NCI-H774 (cell line): Measurements from ENCODE around the gene LZTFL1.

Experiments
- DNase-seq: peaks from one replicate; lab custom pipeline; 2025; lab: John Stamatoyannopoulos, UW

LZTFL1 gene

DNA sequence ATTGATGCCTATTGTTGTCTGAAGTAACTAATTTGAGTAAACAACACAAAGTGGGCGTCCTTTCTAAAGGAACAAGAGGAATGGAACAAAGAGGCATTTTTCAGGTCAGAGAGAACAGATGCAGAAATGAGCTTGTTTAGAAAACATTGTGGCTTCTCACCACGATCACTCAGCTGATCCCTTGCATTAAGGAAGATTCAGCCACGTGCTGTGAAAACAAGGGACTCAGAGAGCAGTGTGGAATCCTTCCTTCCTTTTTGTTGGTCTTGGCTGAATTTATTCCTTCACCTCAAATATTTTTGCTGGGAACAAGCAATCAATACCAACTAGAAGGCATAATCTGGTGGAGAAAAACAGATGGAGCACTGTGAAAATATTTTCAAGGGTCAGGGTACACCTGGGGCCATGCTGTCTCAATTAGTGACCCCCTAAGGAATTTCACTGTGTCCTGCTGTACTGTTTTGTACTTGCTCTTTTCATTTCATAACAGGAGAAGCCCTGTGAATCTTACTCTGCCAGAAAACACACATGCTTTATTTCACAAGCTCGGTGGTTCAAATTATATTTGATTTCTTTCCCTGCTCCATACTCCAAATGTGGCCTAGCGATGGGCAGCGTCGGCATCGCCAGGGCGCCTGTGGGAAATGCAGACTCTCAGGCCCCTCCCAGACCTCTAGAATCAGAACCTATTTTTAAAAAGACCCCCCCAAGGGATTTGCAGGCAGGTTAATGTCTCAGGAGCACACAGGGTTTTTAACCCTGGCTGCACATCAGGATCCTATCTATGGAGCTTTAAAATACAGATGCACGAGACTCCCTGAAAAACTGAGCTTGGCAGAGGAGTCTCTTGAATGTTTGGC lies 34.0 kb downstream of the LZTFL1 start:
- peak; percentile 35 for DNase-seq

DNA sequence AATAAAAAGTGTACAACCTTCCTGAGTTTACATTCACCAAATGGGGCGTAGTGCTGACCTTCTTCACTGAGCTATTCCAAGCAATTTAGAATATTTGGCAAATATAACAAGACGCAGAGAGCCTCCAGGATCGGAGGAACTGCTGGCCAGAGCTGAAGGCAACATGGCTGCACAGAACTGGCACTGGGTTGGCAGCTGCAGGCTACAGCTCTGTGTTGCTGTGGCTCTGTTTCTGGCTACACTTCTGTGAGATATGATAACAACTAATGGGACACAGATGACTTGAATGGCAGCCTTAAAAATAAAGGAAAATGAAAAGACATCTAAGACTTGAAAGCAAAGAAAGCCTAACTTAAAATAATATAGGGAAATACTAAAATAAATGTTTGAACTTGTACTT lies 34.8 kb downstream of the LZTFL1 start:
- DNase-seq = no peak

DNA sequence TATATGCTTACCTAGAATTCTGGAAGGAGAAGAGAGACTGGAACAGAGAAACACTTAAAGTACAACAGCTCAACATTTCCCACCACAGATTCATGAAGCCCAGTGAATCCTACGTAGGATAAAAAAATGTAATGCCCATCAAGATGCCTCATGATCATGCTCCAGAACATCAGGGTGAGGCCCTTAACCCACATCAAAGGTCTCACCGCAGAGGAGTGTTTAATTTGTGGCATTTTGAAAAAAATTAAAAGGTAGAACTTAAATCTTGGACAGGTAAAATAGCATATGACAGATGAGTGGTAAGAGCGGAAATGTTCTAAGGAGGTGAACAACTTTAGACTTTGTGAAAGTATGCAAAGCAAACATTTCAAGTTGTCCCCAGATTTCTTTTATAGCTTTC lies 35.8 kb downstream of the LZTFL1 start:
- DNase-seq = no peak

DNA sequence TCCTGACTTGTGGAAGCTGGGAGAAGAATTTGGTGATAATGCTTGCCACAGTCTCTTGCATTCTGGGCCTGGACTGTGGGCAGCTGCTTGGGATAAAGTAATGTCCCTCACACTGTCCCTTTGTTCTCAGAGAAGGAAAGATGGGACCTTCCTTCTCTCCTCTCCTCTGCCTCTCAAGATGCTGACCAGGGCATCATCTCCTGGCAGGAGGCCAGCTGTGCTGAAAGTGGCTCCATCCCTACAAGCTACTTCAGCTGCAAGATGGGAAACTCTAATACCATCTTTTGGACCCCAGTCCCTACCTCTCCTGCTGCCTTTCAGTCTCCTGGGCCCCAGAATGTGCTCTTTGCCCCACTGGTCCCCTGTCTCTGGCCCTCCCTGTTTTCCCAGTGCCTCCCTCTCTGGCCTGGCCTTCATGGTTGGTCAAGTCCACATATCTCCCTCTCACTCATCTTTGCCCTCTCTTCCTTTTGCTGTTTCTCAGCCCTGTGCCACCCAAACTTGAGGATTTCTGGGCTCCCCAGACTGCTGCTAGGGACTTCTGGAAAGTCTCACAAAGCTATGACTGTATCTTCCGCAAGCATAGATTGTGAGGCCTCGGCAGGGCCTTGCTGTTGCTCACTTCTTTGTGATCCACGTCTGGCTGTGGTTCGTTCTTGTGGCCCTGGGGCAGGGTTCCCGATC lies 38.5 kb downstream of the LZTFL1 start:
- no peak for DNase-seq

DNA sequence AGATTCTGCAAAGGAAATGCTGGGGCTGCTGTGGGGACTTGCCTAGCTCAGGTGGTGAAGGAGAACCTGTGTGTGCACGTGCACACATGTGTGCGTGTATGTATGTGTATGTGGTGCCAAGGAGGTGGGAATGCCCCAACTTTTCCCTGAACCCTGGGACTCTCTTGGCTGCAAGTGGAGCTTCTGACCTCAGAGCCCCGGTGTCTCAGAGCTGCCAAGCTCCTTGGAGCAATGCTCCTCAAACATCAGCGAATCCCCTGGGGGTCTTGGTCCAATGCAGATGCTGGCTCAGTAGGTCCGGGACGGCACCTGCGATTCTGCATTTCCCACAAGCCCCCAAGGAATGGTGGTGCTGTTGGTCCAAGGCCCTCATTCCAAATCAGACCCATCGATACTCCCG lies 39.8 kb downstream of the LZTFL1 start:
- no peak for DNase-seq

DNA sequence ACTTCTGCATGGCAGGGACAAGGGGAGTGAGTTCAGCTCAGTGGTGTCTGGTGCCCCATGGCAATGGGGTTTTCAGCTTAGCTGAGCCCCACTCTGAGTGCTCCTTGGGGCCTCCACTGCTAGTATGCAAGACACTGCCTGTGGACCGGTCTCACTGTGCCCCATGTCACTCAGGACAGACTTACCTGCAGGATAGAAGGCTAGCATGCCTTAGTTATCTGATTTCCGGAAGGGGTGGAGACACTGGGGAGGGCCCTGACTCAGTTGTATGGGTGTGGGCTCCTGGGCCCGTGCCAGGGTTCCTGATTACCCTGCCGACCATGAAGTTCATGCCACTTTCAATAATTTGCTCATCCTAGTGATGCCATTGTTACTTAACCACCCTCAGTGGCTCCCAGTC lies 41.3 kb downstream of the LZTFL1 start:
- DNase-seq = no peak

DNA sequence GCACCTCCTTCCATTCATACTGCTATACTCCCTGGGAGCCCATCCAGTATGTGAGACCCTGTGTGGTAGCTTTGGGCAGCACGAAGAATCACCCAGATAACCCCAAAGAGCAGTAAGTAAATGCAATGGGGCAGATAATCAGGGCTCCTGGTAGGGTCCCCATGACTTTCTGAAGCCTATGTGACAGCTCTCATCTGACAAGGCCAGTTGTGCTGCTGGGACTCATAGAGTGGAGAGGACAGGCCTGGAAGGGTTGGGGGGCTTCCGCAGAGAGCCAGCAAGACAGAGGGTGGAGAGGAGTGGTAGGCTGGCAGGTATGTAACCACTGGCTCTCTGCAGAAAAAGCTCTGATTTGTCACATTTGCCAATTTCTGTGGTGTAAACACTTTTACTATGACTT lies 42.3 kb downstream of the LZTFL1 start:
- no peak for DNase-seq

DNA sequence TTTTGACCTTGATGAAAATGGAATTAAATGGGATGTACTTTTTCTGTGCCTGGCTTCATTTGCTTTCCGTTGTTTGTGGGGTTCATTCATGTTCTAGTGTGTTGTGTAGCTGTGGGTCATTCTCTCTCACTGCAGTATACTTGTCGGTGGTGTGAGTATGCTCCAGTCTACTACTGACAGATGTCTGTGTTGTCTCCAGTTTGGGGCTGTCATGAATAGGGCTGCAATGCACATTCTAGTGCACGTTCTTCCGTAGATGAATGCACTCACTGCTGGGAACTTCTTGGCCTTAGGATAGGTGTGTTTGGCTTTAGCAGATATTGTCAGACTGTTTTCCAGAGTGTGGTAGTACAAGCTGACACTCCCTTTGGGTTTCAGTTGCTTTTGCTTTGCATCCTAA lies 43.9 kb downstream of the LZTFL1 start:
- DNase-seq = no peak

DNA sequence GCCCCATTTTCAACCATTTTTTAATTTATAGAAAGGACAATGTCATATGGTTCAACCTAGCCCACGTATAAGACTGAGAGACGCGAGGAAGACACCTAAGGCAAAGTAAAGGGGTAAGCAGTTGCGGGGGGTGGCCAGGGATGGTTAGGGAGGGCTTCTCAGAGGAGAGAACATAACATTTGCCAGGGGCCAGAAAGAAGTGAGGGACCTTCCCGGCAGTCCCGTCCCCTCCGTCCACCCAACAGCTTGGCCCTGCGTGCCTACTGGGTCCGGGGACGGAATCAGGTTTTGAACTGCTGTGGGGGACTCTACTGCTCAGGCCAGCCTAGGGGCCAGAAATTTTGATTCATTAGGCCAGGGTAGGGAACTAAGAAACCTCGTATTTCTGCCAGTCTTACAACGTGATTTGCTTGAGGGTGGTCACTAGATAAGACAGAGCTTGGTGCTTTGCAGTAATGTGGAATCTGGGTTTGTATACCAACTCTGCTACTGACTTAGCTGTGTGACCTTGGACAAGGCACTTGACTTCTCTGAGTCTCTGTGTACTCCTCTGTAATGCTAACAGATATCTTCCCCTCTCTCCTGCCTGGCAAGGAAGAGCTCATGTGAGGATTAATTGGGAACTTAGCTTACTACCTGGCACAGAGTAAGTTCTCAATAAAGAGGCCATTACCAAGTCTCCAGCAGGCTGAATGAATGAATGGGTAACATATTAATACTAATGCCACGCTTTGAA lies 44.8 kb downstream of the LZTFL1 start:
- no peak for DNase-seq

DNA sequence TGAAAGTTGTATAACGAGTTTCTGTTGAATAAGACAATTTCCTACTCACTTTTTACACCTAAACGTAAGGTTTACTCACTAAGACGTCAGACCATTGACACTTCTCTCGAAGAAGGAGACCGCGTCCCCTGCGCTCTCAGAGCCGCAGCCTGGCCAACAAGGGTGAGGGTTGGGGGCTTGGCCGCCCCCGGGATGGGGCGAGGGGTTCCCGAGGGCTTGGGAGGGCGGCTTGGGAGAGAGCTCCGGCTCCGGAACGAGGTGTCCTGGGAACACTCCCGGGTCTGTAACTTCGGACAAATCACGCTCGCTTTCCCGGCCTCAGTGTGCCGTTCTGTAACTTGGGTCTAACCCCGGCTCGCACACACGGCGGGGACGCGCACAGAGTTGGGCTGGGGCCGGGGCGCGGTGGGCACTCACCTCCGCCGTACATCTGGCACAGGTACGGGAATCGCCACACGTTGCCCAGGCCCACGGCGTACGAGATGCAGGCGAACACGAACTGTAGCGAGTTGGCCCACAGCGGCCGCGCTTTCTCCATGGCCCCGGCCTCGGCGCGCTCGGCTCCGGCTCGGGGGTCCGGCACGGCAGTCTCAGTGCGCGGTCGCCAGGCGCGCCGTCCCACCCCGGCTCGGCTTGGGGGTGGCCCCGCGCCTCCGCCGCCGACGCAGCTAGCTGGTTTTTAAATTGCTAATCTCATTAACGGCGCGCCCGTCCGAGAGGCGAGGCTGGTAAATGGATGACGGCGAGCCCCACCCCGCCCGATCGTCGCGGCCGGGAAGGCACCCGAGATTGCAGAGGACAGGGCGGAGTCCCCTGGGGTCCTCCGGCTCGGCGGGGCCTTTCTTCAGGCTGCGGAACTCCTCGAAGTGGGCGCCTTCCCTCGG lies 45.8 kb downstream of the LZTFL1 start, which contains the start of gene SLC6A20:
SLC6A20 (minus strand) TSS at position 655 of the 884 bp plus-strand sequence; CDS start at position 538, 117 bp downstream.
- DNase-seq = no peak

DNA sequence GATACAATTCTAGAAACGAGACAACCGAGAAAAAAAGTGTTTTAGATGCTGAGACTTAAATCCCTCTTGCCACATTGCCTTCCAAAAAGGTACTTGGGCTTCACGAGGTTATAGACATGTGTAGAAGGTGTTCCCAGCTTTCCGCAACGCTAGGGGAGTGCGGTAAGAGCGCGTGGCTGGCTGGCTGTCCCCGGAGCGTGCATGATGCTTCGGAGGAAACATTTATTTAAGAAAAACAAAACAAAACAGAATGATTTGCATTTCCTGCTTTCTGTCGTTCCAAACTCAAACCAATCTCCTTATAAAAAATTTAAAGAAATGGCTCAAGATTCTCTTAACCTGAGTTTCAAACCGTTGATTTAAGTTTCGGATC lies 46.4 kb downstream of the LZTFL1 start:
- no peak for DNase-seq

DNA sequence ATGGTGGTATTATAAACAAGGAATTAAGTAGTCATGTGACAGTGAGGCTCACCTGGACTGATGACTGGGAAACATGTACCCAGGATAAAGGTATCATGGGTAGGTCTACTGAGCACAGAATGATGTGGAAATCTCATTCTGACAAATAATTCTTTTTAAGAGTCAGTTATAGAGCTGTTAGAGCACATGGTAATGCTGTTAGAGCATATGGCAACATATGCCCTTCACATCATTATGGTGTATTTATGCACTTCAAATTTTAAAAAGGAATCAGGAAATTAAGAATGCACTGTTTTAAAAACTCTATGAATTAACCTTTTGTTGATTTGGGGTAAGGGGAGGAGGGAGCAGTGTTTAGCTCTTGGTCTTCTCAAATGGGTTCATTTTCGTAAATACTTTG lies 47.3 kb downstream of the LZTFL1 start:
- DNase-seq = no peak

DNA sequence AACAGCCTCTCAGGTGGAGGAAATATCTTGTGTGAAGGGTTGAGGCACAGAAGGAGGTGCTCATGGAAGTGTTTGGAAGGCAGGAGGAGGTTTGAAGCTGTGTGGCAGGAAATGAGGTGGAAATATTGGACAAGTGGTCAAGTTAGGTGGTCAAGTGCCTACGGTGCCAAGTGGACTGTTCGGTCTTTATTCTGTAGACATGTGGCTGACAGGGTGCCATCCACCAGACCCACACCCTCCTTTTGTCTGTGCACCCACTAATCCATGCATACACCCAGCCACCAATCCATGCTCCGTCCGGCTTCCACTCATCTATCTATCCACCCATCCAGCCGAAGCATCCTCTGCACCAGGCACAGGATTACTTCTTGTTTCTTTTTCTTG lies 47.8 kb downstream of the LZTFL1 start:
- no peak for DNase-seq

DNA sequence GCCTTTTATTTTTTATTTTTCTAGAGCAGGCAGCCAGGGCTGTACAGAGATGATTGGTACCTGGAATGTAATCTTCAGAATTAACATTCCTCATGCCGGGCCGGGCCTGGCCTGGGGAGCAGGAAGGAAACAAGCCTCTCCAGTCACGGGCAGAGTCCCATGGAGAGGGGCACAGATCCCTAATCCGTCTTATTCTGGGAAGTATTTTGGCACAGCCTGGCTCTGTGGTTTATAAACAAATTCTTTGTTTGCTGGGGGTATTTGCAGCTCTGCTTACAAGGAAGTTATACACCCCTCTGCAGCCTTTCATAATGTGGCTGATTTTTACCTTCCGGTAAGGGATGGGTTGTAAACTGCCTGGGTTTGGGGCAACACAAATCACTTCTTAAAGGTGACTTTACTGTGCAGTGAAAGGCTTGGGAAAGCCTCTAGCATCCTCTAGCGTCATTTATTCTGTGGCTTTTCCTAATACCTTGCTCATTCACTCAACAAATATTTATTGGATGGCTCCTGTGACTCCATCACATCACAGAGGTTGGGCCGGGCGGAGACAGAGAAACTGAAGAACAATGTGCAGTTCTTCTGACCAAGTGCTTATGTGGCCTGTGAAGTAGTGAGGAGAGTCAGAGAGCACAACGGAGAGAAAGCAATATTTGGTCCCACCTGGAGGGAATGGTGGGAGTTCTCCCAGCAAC lies 48.3 kb downstream of the LZTFL1 start:
- DNase-seq = no peak

DNA sequence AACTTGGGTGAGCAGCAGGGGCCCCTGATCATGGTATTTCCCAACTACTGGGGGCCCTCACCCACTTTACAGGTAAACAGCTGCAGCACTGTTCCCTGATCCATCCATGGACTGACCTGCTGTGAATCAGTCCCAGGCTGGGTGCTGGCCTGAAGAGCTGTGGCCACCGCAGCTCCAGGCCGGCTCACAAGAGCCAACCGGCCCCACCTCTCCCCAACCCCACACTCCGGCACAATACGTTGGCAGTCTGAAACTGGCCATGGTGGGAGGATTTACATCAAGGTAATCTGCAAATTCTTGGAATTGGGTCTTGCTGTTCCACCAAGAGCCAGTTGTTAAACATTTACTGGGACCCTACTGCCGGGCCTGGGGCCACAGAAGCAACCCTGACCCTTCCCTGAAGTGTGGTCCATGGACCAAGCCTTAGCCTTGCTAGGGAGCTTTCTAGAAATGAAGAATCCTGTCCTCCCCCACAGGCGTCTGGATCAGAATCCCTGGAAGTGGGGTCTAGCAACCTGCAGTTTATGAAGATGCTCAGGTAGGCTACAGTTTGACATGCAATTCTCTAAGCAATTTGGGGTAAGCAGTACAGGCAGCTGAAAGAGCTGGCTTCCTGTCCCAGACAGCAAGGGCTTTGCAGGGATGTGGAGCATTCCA lies 49.3 kb downstream of the LZTFL1 start:
- DNase-seq = no peak

DNA sequence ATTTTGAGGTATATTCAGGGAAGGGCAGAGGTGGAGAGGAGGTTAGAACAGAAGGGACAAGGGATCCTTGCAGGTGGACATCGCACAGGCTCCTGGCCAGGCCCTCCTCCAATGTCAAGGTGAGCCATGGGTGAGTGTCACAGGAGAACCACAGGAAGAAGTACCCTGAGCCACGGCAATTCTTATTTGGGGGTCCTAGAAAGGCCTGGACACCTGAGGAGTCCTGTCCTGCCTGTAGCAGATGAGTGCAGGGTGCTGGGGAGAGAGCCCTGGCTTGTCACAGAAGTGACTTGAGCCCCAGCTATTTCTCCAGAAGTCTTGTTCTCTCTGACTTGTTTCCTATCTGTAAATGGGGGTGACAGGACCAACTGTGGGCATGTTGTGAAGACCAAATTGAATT lies 49.9 kb downstream of the LZTFL1 start:
- DNase-seq = no peak

DNA sequence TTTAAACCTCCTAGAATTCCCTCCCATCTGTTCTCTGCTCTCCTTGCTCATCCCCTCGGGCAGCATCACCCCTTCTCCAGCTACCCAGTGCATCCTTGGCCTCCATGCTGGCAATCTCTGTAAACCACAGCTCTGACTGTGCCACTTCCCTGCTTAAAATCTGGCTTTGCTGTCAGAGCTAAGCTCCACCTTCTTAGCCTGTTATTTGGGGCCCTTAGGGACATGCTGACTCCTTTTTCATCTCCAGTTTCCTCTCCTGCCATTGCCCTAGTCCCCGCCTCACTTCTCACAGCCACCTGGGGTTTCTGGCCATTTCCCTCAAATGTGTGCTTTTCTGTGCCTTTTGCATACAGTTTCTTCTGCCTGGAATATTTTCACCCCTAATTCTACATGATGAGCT lies 51.3 kb downstream of the LZTFL1 start:
- no peak for DNase-seq

DNA sequence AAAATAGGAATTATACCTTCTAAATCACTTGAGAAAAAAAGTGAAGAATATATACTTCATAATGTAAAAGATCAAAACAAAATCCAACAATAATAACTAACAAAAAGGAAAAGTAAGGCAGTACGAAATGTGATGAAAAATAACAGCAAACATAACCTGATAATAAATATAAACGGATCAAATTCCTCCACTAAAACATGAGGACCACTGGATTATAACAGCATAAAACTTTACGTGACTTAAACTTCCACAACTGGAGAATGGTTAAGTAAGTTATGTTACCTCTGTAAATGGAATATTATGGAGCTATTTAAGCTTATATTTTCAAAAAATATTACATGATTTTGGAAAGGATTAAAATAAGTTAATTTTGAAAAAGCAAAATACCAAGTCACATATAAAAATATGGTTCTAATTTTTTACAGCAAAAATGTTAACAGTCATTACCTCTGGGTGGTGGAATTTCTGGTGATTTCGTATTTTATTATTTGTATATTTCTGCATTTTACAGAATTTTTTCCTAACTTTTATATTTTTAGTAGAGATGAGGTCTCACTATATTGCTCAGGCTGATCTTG lies 52.6 kb downstream of the LZTFL1 start:
- no peak for DNase-seq

DNA sequence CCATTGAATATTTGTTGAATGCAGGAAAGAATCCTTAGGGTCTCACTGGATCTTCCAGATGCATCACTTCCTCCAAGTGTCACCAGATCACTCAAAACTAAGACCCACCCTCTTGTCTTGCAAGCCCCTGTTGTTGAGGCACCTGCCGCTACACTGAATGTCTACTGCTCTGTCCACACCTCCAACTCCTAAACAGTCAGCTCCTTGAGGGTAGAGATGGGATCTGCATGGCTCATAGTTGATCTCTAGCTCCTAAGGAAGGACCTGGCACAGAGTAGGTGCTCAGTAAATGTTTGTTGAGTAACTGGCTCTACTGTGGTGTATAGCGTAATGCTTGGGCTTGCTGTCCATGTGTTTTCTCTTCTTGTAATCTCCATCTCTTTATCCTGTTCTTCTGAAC lies 54.4 kb downstream of the LZTFL1 start:
- no peak for DNase-seq

DNA sequence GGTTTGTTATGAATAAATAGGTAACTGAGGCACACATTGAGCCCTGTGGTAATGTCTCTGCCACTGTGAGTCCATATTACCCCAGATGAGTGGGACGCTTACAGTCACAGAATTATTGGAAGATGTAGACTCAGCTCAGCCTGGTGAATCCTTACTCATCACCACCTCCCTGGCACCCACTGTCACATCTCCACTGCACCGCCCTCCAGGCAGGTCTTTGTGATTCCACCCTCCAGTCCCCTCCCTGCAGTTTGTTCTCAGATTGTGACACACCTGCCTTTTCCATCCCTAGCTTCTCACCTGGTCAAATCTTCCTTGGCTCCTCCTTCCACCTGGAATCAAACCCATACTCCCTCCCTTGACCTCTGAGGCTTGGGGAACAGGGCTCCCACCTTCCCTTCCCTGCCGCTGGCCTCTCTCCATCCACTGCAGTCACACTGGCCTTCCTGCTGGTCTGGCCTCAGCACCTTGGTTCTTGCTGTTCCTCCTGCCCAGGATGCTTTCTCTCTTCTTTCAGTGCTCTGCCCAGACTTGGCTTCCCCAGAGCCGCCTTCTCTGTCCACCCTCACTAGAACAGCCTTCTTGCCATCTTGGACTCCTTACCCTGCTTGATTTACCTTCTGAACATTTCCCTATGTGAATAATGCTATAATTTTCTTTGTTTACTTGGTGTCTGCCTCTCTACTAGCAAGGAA lies 55.0 kb downstream of the LZTFL1 start:
- DNase-seq = peak; percentile 44
